Adrenal gland (tissue), 12 donors: ENCODE results near the gene MAPKAP1. TPM values are rescaled to one million over a fixed set of nuclear protein-coding genes. Genes with fewer than 3 reads are reported as not detected.

ENCODE experiments used
- DNase-seq, 7 donors: peaks; one replicate each; pipeline ENCODE4 v3.0.0-alpha.2; 2019 to 2020
- H3K27ac ChIP-seq, 5 donors: fragments of 200-600 bp; sonication (generic) in 4 of 5; 1 replicate in 3 of 5; 2 replicates in 2 of 5; pipeline versions ENCODE4 v1.5.1 to v1.8.0; 2016 to 2020; ENCODE audit warnings: mild to moderate bottlenecking in 1 of 5
- H3K27me3 ChIP-seq: fragments of 200-600 bp; 2 replicates; pipeline ENCODE4 v1.8.0; 2021
- H3K36me3 ChIP-seq, 2 donors: fragments of 200-600 bp; replicated peaks in 1 of 2; 1 replicate in 1 of 2; 2 replicates in 1 of 2; pipeline versions ENCODE4 v1.5.1 to v1.8.0; 2018 to 2022
- H3K4me1 ChIP-seq, 2 donors: fragments of 200-600 bp; replicated peaks in 1 of 2; 1 replicate in 1 of 2; 2 replicates in 1 of 2; pipeline versions ENCODE4 v1.5.1 to v1.8.0; 2018 to 2021
- H3K4me3 ChIP-seq, 4 donors: fragments of 200-600 bp; sonication (generic) in 3 of 4; one replicate each; pipeline ENCODE4 v1.5.1; 2016 to 2018
- H3K9me3 ChIP-seq, 3 donors: fragments of 200-600 bp; sonication (generic) in 1 of 3; replicated peaks in 1 of 3; 1 replicate in 2 of 3; 2 replicates in 1 of 3; pipeline versions ENCODE4 v1.5.1 to v1.8.0; 2016 to 2021
- CTCF ChIP-seq, 6 experiments: fragments of 450-650 bp in 4 of 6; fragments of 200-600 bp in 2 of 6; sonication (generic) in 1 of 6; IDR thresholded peaks; 1 replicate in 5 of 6; 2 replicates in 1 of 6; pipeline versions ENCODE4 v1.5.1 to v1.8.0; 2016 to 2021; ENCODE audit warnings: antibody characterized with exemption in 6 of 6, mild to moderate bottlenecking in 2 of 6, moderate library complexity in 1 of 6
- POLR2A ChIP-seq, 2 donors: fragments of 450-650 bp; IDR thresholded peaks; one replicate each; pipeline ENCODE4 v1.6.1; 2017; ENCODE audit warnings: antibody characterized with exemption in 2 of 2, mild to moderate bottlenecking in 2 of 2, moderate library complexity in 1 of 2
- WGBS, 4 donors: extraction: QIAGEN DNeasy Blood & Tissue Kit in 2 of 4; methylation state at CpG; one replicate each; pipeline versions ENCODE4 v1.1.5 to v1.1.7; 2013 to 2017; 5-methylcytosine and 5-hydroxymethylcytosine counted together
- intact Hi-C, 2 donors: fragments of 100-400 bp; cut with DNase I; formaldehyde crosslinking; loops; one replicate each; pipeline versions ENCODE4 v1.14.1 to v1.15.0; 2022 to 2023
- polyA plus RNA-seq, 3 donors: library from polyadenylated mRNA; stranded (reverse); fragments of 200-250 nt in 2 of 3; fragments of 350-450 nt in 1 of 3; fragmentation: Illumina TruSeq in 1 of 3; extraction: RNeasy Lipid Tissue Mini Kit (QIAGEN cat#74804) in 1 of 3; gene quantifications; one replicate each; pipeline ENCODE4 v1.2.3, GENCODE V29; 2013 to 2014
- total RNA-seq, 9 donors: library from RNA; depleted of rRNA in 4 of 9; stranded (reverse); fragments of >200 nt in 4 of 9; fragments of 120-200 nt in 1 of 9; fragmentation: NEBNext Ultra II Directional in 1 of 9; extraction: Animal tissue kit (Norgen Biotek cat#: 25700) in 1 of 9; gene quantifications; one replicate each; pipeline versions ENCODE4 v1.1.0 to v1.2.4, GENCODE V29; 2013 to 2023
- donor health status: healthy with polysubstance abuse.
- donor health status: Bipolar disorder and iron deficiency.
- donor health status: DM: yes; HTN: yes; CAD: no.
- donor health status: DM: no; HTN: no; CAD: no.
- donor health status: DM: no; HTN: no; CAD: no.
- donor health status: DM: yes; HTN: yes; CAD: no.

MAPKAP1 gene
- total and polyA plus RNA-seq, 12 donors, result 72.2 to 156 (median 94.9) TPM

- Histone ChIP-seq H3K27me3 (no peaks in the 10 kb centered on the region), H3K9me3 (no peaks in the 10 kb centered on the region), H3K4me3 (no peak overlapping the region), H3K36me3 (no peaks in the 10 kb centered on the region), H3K4me1 (peaks cover 23 to 39% of the 10 kb centered on the region in 2 donors), H3K27ac (no peak overlapping the region)
- 96 to 99% (median 98%) methylated on average over 3 of the region's 3 CpGs for WGBS, 4 donors
- no peak for DNase-seq
- intact Hi-C loops, result no loop called here
- TF ChIP-seq CTCF (IDR thresholded peaks at IDR 0.05), result no peak
- no peak for TF ChIP-seq POLR2A (IDR thresholded peaks at IDR 0.05)
Observed at GRCh38 chr9:125523681-125524080, 183.3 kb downstream of the MAPKAP1 start.

- H3K27ac ChIP-seq, result peak overlapping the region in 4 of 5 donors; percentile 37 to 83 (median 78)
- H3K4me3 ChIP-seq, result no peak overlapping the region
- TF ChIP-seq CTCF (IDR thresholded peaks at IDR 0.05) (no peak), POLR2A (IDR thresholded peaks at IDR 0.05) (no peak)
- no peaks in the 10 kb centered on the region for H3K27me3 ChIP-seq
- 88 to 90% (median 89%) methylated on average over 5 of the region's 5 CpGs for WGBS, 4 donors
- peaks cover 23 to 39% of the 10 kb centered on the region in 2 donors for H3K4me1 ChIP-seq
- peak in 2 of 7 donors; percentile 39 to 52 for DNase-seq
- no peaks in the 10 kb centered on the region for H3K9me3 ChIP-seq
- intact Hi-C loops, result no loop called here
- no peaks in the 10 kb centered on the region for H3K36me3 ChIP-seq
Observed at GRCh38 chr9:125522328-125522725, 184.7 kb downstream of the MAPKAP1 start.

- no peaks in the 10 kb centered on the region for H3K27me3 ChIP-seq
- no peaks in the 10 kb centered on the region for H3K9me3 ChIP-seq
- peak overlapping the region in 4 of 5 donors; percentile 37 to 83 (median 78) for H3K27ac ChIP-seq
- no peaks in the 10 kb centered on the region for H3K36me3 ChIP-seq
- no peak for TF ChIP-seq CTCF (IDR thresholded peaks at IDR 0.05)
- TF ChIP-seq POLR2A (IDR thresholded peaks at IDR 0.05), result peak in 1 of 2 donors; percentile 37
- DNase-seq, result peak in 3 of 7 donors; percentile 51 to 57 (median 57)
- intact Hi-C loops, result no loop called here
- 16 to 46% (median 27%) methylated on average over 3 of the region's 3 CpGs for whole genome bisulfite sequencing, 4 donors
- H3K4me1 ChIP-seq, result peaks cover 23 to 39% of the 10 kb centered on the region in 2 donors
- no peak overlapping the region for H3K4me3 ChIP-seq
Observed at GRCh38 chr9:125521462-125522327, 185.3 kb downstream of the MAPKAP1 start.

- Histone ChIP-seq H3K4me3 (no peak overlapping the region), H3K9me3 (no peaks in the 10 kb centered on the region), H3K4me1 (peaks cover 28 to 52% of the 10 kb centered on the region in 2 donors), H3K27ac (no peak overlapping the region), H3K27me3 (no peaks in the 10 kb centered on the region), H3K36me3 (no peaks in the 10 kb centered on the region)
- no peak for DNase-seq
- WGBS, 4 donors, result 86 to 97% (median 93%) methylated on average over 3 of the region's 3 CpGs
- TF ChIP-seq POLR2A (IDR thresholded peaks at IDR 0.05), result no peak
- no peak for TF ChIP-seq CTCF (IDR thresholded peaks at IDR 0.05)
- intact Hi-C loops, result no loop called here
Observed at GRCh38 chr9:125519734-125520133, 187.3 kb downstream of the MAPKAP1 start.
